GM13977 (cell line): ENCODE data around the gene CLDN5.

Source experiments
- DNase-seq: peaks from one replicate; pipeline ENCODE4 v3.0.0; 2012; ENCODE audit warnings: low spot score
- in situ Hi-C: fragments of 300-500 bp; cut with MboI; formaldehyde crosslinking; loops from one replicate; pipeline ENCODE4 v1.12.0; 2022; ENCODE audit warnings: low sequenced_read_pairs, low pct_unique_long_range_greater_than_20kb, mixed read lengths, inconsistent platforms; ENCODE audit not compliant: unreplicated experiment
- TF ChIP-seq, protein P1 (sequence below): IDR thresholded peaks from 2 replicates; pipeline ENCODE4 v1.5.1; 2012; ENCODE audit warnings: mild to moderate bottlenecking, control low read depth; ENCODE audit not compliant: insufficient read depth; ENCODE audit errors: extremely low read depth, missing control alignments

CLDN5 gene

GRCh38 chr22:19519041-19519926 is 4.9 kb downstream of the CLDN5 start:
- DNase-seq = no peak
- TF ChIP-seq, protein P1, sequence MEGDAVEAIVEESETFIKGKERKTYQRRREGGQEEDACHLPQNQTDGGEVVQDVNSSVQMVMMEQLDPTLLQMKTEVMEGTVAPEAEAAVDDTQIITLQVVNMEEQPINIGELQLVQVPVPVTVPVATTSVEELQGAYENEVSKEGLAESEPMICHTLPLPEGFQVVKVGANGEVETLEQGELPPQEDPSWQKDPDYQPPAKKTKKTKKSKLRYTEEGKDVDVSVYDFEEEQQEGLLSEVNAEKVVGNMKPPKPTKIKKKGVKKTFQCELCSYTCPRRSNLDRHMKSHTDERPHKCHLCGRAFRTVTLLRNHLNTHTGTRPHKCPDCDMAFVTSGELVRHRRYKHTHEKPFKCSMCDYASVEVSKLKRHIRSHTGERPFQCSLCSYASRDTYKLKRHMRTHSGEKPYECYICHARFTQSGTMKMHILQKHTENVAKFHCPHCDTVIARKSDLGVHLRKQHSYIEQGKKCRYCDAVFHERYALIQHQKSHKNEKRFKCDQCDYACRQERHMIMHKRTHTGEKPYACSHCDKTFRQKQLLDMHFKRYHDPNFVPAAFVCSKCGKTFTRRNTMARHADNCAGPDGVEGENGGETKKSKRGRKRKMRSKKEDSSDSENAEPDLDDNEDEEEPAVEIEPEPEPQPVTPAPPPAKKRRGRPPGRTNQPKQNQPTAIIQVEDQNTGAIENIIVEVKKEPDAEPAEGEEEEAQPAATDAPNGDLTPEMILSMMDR = no peak
- in situ Hi-C loops = no loop called here

DNA sequence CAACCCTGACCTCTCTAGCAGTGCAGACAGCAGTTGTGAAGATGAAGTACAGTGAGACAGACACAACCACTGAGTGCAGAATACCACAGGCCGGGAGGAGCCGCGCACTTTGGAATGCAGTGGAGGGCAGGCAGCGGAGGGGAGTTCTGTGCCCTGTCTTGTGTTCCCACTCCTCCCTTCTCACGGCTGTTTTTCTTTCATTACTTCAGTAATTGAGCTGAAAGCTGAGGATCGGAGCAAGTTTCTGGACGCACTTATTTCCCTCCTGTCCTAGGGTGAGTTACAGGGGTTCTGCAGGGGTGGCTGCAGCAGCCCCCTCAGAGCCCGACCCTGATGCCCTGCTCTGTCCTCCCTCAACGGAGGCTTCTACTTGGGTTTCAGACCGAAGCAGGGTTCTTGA is 5.6 kb downstream of the CLDN5 start:
- in situ Hi-C loops = no loop called here
- TF ChIP-seq, protein P1 = no peak
- no peak for DNase-seq

DNA sequence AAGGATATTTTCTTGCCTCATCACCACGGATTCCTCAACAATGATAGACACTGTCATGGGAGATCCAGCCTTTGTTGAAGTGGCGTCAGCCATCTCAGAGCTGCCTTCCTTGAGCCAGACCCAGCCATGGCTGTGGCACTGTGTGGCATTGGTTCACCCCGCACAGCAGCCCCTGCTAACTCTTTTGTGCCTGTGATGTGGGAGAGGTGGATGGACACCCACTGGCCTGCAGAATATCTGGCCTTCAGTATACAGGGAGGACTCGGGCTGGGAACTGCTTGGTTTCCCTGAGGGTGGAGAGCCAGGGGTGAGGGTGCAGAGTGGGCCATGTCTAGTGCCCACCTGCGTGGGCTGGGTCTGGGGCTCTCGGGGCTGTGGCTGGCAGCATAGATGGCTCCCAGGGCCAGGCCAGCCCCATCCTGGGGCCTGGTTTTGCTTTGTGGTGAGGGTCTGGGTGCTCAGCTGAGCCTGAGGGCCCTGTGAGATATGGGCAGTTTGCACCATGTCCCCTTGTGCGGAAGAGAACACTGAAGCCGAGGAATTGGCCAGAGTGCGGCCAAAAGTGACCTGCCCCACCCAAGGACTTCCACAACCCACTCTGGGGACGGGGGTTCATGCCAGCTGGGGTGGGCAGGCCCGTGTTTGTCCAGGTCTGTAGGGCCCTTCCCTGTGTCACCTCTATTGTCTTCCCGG is 6.1 kb downstream of the CLDN5 start:
- DNase-seq = no peak
- in situ Hi-C loops = no loop called here
- TF ChIP-seq, protein P1 = no peak

DNA sequence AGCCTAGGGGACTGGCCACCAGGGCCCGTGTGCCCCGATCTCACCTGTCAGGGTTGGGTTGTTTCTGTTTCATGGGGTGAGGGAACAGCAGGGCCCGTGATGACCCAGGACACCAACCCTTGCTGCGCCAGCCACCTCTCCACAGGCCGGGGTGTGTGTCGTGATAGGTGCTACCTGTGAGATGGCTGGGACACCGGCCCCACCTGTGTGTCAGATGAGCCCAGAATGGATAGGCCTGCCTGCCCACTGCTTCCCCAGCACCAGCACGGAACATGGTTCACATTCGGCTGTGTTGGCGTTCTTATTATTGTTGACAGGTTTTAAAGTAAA is 7.1 kb downstream of the CLDN5 start:
- TF ChIP-seq, protein P1 = no peak
- in situ Hi-C loops = no loop called here

GRCh38 chr22:19516378-19517170 is 7.6 kb downstream of the CLDN5 start:
- TF ChIP-seq, protein P1 = no peak
- in situ Hi-C loops = no loop called here

More for the DNA sequence above, 7.1 kb downstream of the CLDN5 start:
- no peak for DNase-seq

GRCh38 chr22:19515654-19516377 is 8.4 kb downstream of the CLDN5 start:
- in situ Hi-C loops = no loop called here

More at GRCh38 chr22:19516378-19517170, 7.6 kb downstream of the CLDN5 start:
- DNase-seq = no peak

More at GRCh38 chr22:19515654-19516377, 8.4 kb downstream of the CLDN5 start:
- TF ChIP-seq, protein P1 = no peak
- no peak for DNase-seq
